Adrenal gland (tissue), 12 donors: ENCODE results near the gene NKPD1. TPM values are rescaled to one million over a fixed set of nuclear protein-coding genes. Genes with fewer than 3 reads are reported as not detected.
A peak's percentile ranks its signal among the peaks of the same experiment; 100 is the strongest.

Source experiments
- DNase-seq, 7 donors: peaks; one replicate each; pipeline ENCODE4 v3.0.0-alpha.2; 2019 to 2020
- H3K27ac ChIP-seq, 5 donors: fragments of 200-600 bp; sonication (generic) in 4 of 5; 1 replicate in 3 of 5; 2 replicates in 2 of 5; pipeline versions ENCODE4 v1.5.1 to v1.8.0; 2016 to 2020; ENCODE audit warnings: mild to moderate bottlenecking in 1 of 5
- H3K27me3 ChIP-seq: fragments of 200-600 bp; 2 replicates; pipeline ENCODE4 v1.8.0; 2021
- H3K36me3 ChIP-seq, 2 donors: fragments of 200-600 bp; replicated peaks in 1 of 2; 1 replicate in 1 of 2; 2 replicates in 1 of 2; pipeline versions ENCODE4 v1.5.1 to v1.8.0; 2018 to 2022
- H3K4me1 ChIP-seq, 2 donors: fragments of 200-600 bp; replicated peaks in 1 of 2; 1 replicate in 1 of 2; 2 replicates in 1 of 2; pipeline versions ENCODE4 v1.5.1 to v1.8.0; 2018 to 2021
- H3K4me3 ChIP-seq, 4 donors: fragments of 200-600 bp; sonication (generic) in 3 of 4; one replicate each; pipeline ENCODE4 v1.5.1; 2016 to 2018
- H3K9me3 ChIP-seq, 3 donors: fragments of 200-600 bp; sonication (generic) in 1 of 3; replicated peaks in 1 of 3; 1 replicate in 2 of 3; 2 replicates in 1 of 3; pipeline versions ENCODE4 v1.5.1 to v1.8.0; 2016 to 2021
- CTCF ChIP-seq, 6 experiments: fragments of 450-650 bp in 4 of 6; fragments of 200-600 bp in 2 of 6; sonication (generic) in 1 of 6; IDR thresholded peaks; 1 replicate in 5 of 6; 2 replicates in 1 of 6; pipeline versions ENCODE4 v1.5.1 to v1.8.0; 2016 to 2021; ENCODE audit warnings: antibody characterized with exemption in 6 of 6, mild to moderate bottlenecking in 2 of 6, moderate library complexity in 1 of 6
- POLR2A ChIP-seq, 2 donors: fragments of 450-650 bp; IDR thresholded peaks; one replicate each; pipeline ENCODE4 v1.6.1; 2017; ENCODE audit warnings: antibody characterized with exemption in 2 of 2, mild to moderate bottlenecking in 2 of 2, moderate library complexity in 1 of 2
- WGBS, 4 donors: extraction: QIAGEN DNeasy Blood & Tissue Kit in 2 of 4; methylation state at CpG; one replicate each; pipeline versions ENCODE4 v1.1.5 to v1.1.7; 2013 to 2017; 5-methylcytosine and 5-hydroxymethylcytosine counted together
- intact Hi-C, 2 donors: fragments of 100-400 bp; cut with DNase I; formaldehyde crosslinking; loops; one replicate each; pipeline versions ENCODE4 v1.14.1 to v1.15.0; 2022 to 2023
- polyA plus RNA-seq, 3 donors: library from polyadenylated mRNA; stranded (reverse); fragments of 200-250 nt in 2 of 3; fragments of 350-450 nt in 1 of 3; fragmentation: Illumina TruSeq in 1 of 3; extraction: RNeasy Lipid Tissue Mini Kit (QIAGEN cat#74804) in 1 of 3; gene quantifications; one replicate each; pipeline ENCODE4 v1.2.3, GENCODE V29; 2013 to 2014
- total RNA-seq, 9 donors: library from RNA; depleted of rRNA in 4 of 9; stranded (reverse); fragments of >200 nt in 4 of 9; fragments of 120-200 nt in 1 of 9; fragmentation: NEBNext Ultra II Directional in 1 of 9; extraction: Animal tissue kit (Norgen Biotek cat#: 25700) in 1 of 9; gene quantifications; one replicate each; pipeline versions ENCODE4 v1.1.0 to v1.2.4, GENCODE V29; 2013 to 2023
- donor health status: healthy with polysubstance abuse.
- donor health status: Bipolar disorder and iron deficiency.
- donor health status: DM: yes; HTN: yes; CAD: no.
- donor health status: DM: no; HTN: no; CAD: no.
- donor health status: DM: no; HTN: no; CAD: no.
- donor health status: DM: yes; HTN: yes; CAD: no.

Gene NKPD1
- total and polyA plus RNA-seq, 12 donors, result 0.06 to 1.1 (median 0.25) TPM; not detected in 2

GRCh38 chr19:45187421-45188100 is 26.8 kb upstream of the NKPD1 start:
- TF ChIP-seq CTCF (IDR thresholded peaks at IDR 0.05) (peak; percentile 14 to 53 (median 38)), POLR2A (IDR thresholded peaks at IDR 0.05) (no peak)
- no peak for DNase-seq
- Histone ChIP-seq H3K9me3 (no peaks in the 10 kb centered on the region), H3K27me3 (no peaks in the 10 kb centered on the region), H3K4me1 (no peaks in the 10 kb centered on the region), H3K4me3 (no peak overlapping the region), H3K36me3 (no peaks in the 10 kb centered on the region), H3K27ac (no peak overlapping the region)
- intact Hi-C loops, result no loop called here
- 39 to 57% (median 50%) methylated on average over 6 to 12 of the region's 12 CpGs for whole genome bisulfite sequencing, 4 donors

- H3K9me3 ChIP-seq, result no peaks in the 10 kb centered on the region
- no peaks in the 10 kb centered on the region for H3K27me3 ChIP-seq
- 86 to 88% (median 88%) methylated on average over 9 to 12 of the region's 12 CpGs for WGBS, 4 donors
- no peak overlapping the region for H3K4me3 ChIP-seq
- TF ChIP-seq CTCF (IDR thresholded peaks at IDR 0.05) (no peak), POLR2A (IDR thresholded peaks at IDR 0.05) (no peak)
- no peaks in the 10 kb centered on the region for H3K4me1 ChIP-seq
- intact Hi-C loops, result no loop called here
- no peak overlapping the region for H3K27ac ChIP-seq
- no peak for DNase-seq
- H3K36me3 ChIP-seq, result no peaks in the 10 kb centered on the region
Observed at GRCh38 chr19:45186509-45187334, 25.9 kb upstream of the NKPD1 start.

- H3K4me1 ChIP-seq, result peaks cover 12 to 25% of the 10 kb centered on the region in 2 donors
- no peaks in the 10 kb centered on the region for H3K9me3 ChIP-seq
- no peak for TF ChIP-seq POLR2A (IDR thresholded peaks at IDR 0.05)
- no peak for TF ChIP-seq CTCF (IDR thresholded peaks at IDR 0.05)
- no peak overlapping the region for H3K4me3 ChIP-seq
- no peaks in the 10 kb centered on the region for H3K36me3 ChIP-seq
- intact Hi-C loops, result no loop called here
- 91 to 100% (median 94%) methylated on average over 5 of the region's 5 CpGs for WGBS, 4 donors
- DNase-seq, result no peak
- no peak overlapping the region for H3K27ac ChIP-seq
- no peaks in the 10 kb centered on the region for H3K27me3 ChIP-seq
Observed at GRCh38 chr19:45184115-45184514, 23.3 kb upstream of the NKPD1 start.

- DNase-seq, result no peak
- Histone ChIP-seq H3K4me1 (peaks cover 12 to 26% of the 10 kb centered on the region in 2 donors), H3K4me3 (no peak overlapping the region), H3K36me3 (no peaks in the 10 kb centered on the region), H3K27ac (no peak overlapping the region), H3K9me3 (no peaks in the 10 kb centered on the region), H3K27me3 (no peaks in the 10 kb centered on the region)
- WGBS, 4 donors, result 78 to 84% (median 83%) methylated on average over 4 of the region's 4 CpGs
- TF ChIP-seq CTCF (IDR thresholded peaks at IDR 0.05) (no peak), POLR2A (IDR thresholded peaks at IDR 0.05) (no peak)
- intact Hi-C loops, result no loop called here
Observed at GRCh38 chr19:45182758-45183157, 22.0 kb upstream of the NKPD1 start.
